Hematopoietic multipotent progenitor cell treated with erythropoietin and hydrocortisone succinate and interleukin-3 and kit ligand, for 6 days (in vitro differentiated cells): Measurements from ENCODE around the gene SMYD3.

Experiments used
- DNase-seq: peaks from one replicate; pipeline ENCODE4 v3.0.0-alpha.2; 2015

The SMYD3 gene

DNA sequence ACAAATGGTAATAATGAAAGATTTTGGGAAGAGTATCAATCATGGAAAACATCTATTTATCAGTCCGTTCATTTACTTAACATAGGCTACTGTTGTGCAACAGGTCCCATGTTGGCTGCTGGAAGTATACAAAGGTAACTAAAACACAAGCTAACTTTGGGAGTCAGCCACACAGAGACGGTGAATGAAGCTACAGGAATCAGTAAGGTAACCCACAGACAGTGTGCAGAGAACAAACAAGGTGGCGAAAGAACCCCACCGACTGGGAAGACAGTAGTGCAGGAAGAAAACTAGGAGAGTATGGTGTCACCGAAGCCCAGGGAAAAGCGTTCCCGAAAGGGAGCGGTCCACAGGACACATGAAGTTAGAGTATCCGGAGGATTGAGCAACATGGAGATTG is 342.3 kb downstream of the SMYD3 start:
- no peak for DNase-seq

DNA sequence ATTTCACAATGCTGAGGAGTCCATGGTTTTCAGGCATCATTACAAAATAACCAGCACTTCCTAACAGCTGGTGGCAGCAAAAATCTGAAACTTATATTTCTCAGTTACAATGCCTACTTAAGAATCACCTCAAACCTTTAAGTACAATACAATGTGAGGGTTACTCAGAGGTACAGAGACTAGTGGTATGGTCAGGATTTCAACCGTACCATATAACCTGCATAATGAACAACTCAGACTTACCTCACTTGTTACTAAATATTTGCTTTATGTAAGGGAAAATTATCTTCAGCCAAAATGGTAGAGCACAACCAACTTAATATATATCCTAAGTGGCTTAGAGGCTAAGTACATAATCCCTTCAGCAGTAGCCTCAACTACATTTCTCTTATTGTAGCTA is 344.5 kb downstream of the SMYD3 start:
- DNase-seq: no peak

GRCh38 chr1:246161626-246162025 is 345.5 kb downstream of the SMYD3 start:
- no peak for DNase-seq

GRCh38 chr1:246160905-246161304 is 346.2 kb downstream of the SMYD3 start:
- no peak for DNase-seq

GRCh38 chr1:246160374-246160773 is 346.7 kb downstream of the SMYD3 start:
- DNase-seq: no peak

GRCh38 chr1:246159279-246160227 is 347.5 kb downstream of the SMYD3 start:
- no peak for DNase-seq

DNA sequence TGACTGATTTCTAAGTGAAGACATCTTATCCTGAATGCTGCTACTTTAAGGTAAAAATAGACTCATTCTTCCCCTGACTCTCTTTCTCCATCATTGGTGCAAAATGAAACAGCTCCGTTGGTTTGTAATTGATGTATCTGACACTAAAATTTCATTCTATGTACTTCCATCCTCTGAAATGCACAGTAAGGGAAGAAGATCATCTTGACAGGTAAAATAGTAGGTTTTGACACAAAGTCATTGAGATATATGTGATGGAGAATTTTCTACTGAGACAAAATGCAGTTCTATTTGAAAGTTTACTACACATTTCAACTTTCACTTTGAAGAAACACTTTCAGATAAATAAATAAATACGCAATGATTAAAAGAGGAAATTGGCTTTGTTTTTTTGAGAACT is 348.9 kb downstream of the SMYD3 start:
- DNase-seq: no peak

- DNase-seq: peak; percentile 72
Measured at GRCh38 chr1:246157516-246157915, 349.6 kb downstream of the SMYD3 start.

DNA sequence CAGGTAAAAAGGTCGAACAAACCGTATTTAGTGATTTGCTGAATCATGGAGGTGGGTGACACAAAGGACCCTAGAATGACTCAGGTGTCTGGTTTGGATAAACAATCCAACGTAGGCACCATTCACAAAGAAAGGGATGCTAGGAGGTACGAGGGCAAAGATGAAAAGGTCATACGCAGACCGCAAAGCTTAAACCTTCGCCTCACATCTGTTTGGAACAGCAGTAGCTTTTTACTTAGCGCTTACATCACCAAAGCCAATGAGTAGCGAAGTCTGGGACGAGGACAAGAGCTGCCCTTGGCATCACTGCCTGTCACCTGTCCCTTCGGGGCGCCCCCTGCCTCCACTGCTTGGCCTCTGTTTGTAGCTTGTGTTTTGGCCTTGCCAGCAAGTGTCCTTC is 350.2 kb downstream of the SMYD3 start:
- no peak for DNase-seq

DNA sequence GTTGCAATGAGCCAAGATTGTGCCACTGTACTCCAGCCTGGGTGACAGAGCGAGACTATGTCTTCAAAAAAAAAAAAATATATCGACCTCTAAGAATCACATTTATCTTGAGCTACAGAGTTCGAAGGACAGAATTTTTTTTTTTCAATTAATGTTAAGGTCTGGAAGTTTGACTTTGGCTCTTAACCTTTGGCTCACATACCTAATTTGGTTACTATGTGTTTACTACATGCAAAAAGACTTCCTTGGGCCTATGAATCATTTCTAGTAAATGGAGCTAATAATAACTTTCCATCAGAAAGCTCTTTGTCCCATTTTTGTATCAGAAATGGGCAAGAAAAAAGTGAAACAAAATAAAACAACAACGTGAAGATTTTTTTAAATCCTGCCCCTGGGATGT is 351.2 kb downstream of the SMYD3 start:
- DNase-seq: no peak

GRCh38 chr1:246153796-246154212 is 353.3 kb downstream of the SMYD3 start:
- no peak for DNase-seq

- peak; percentile 22 for DNase-seq
Measured at GRCh38 chr1:246152986-246153431, 354.1 kb downstream of the SMYD3 start.

- DNase-seq: no peak
Measured at GRCh38 chr1:246151796-246152434, 355.2 kb downstream of the SMYD3 start.

DNA sequence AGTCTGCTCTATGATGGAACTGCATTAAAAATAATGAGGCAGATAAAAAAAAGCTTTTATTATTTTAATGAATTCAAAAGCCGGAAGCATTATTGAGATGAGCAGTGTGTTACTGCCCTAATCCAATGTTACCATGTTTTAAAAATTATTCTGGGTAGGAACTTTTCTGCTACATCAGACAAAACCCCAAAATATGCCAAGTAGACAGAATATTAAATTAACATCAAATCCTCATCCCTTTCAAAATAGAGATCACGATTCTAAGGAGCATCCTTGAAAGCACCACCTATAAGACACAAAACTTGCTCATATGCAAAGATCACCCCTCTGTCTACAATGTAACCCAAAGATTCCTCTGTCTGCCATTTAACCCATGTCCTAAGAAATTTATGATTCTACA is 357.5 kb downstream of the SMYD3 start:
- no peak for DNase-seq

GRCh38 chr1:246147524-246148461 is 359.3 kb downstream of the SMYD3 start:
- no peak for DNase-seq

DNA sequence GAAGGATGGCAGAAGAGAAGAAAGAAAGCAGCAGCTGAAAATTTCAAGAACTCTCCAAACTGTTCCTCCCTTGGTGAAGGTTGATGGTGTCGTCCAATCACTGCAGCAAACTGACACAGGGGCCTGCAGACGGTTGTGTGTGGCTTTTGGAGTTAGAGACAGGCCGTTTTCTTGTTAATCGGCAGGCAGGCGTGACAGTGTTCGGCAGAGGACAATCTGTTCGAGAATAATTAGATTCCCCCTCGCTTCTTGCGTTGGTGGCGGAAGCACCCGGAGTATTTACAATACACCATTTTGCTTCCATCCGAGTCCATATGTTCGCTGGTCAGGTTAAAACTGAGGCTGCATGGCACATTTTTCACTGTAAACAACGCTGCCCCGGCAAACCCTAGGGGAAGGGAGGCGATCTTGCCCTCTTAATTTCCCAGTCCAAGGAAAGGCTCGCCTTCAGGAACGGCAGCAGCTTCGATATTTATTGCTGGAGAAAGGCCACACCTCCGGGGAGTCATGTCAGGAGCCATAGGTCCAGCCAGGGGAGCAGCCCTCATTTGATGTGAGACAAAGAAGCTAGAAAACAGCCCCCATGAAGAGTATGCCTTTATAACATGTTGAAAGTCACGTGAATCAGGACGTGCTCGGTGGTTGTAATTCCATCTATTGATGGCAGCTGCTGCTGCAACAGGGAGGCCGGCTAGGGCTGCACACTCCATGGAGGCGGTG is 360.1 kb downstream of the SMYD3 start:
- DNase-seq: no peak

DNA sequence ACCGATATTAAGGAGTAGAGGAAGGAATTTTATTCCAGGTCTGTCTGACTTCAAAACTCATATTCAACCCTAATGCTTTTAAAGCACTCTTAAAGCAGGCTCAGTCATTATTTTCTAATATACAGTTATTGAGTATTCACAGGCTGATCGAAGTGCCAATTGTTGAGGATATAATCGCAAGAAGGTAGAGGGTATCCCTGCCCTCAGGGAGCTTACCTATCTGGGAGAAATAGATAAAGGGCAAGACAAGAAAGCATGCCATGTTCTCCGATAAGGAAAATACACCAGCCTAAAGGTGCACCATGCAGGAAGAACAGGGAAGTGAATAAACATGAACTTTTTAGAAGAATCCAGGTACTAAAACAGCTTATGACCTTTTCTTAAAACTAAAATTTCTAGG is 361.2 kb downstream of the SMYD3 start:
- DNase-seq: no peak

DNA sequence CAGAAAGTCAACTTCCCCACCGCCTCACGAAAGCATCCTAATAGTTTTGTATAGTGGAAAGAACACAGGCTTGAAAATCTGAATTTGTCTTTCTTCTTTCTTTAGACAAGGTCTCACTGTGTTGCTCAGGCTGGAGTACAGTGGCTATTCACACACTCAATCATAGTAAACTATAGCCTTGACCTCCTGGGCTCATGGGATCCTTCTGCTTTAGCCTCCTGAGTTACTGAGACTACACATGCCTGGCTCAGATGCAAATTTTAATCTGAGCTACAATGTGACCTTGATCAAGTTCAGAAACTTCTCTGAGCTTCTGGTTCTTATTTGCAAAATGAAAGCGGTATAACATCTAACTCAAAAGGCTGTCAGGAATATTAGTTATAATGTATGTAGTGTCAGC is 362.1 kb downstream of the SMYD3 start:
- no peak for DNase-seq

- DNase-seq: no peak
Measured at GRCh38 chr1:246142320-246142893, 364.7 kb downstream of the SMYD3 start.

DNA sequence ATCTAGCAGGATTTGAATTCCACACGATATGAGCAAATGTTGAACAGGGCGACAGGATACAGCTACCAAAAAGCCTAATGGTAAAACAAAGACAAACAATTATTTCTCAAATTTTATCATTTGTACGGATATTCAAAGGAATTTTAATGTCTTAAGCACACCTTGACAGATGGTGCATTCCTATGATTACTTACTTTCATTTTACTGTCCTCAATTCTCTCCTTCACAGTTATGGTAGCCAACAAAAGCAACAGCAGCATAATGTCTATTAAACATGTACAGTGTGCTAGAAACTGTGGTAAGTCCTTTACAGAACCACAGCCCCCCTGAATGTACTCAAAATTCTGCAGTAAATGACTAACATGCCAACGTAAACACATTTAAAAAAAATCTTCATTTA is 365.8 kb downstream of the SMYD3 start:
- no peak for DNase-seq

DNA sequence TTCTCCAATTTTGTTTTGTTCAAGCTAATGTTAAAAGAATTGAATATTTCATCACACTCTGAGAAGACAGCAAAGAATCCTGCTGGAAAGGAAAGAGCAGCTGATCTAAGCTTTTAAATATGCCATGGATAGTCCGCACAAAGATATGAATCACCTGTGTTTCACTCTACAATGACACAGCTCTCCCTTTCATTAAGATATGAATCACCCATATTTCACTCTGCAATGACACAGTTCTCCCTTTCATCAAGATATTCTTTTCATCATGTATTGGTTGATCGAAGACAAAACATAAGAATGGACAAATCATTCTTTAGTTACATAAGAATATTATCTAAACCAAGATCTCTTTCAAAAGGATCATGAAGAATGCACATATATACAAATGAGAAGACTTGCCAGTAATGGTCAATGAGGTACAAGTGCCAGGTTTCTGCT is 367.3 kb downstream of the SMYD3 start:
- no peak for DNase-seq

GRCh38 chr1:246138781-246139180 is 368.3 kb downstream of the SMYD3 start:
- no peak for DNase-seq
